Breast epithelium (tissue), 4 donors: Measurements from ENCODE around the gene MPP1. TPM values are rescaled to one million over a fixed set of nuclear protein-coding genes. Genes with fewer than 3 reads are reported as not detected.
"Not testable (repeated sequence)": the region's sequence is repeated elsewhere in the genome, so short reads cannot be mapped to it uniquely, and the experiment has no call there.

Experiments used
- DNase-seq, 2 donors: peaks; one replicate each; pipeline ENCODE4 v3.0.0-alpha.2; 2019; ENCODE audit warnings: low spot score in 2 of 2
- H3K27ac ChIP-seq, 2 donors: fragments of 200-600 bp; sonication (generic) in 1 of 2; one replicate each; pipeline ENCODE4 v1.5.1; 2016 to 2019; ENCODE audit warnings: mild to moderate bottlenecking in 1 of 2
- H3K27me3 ChIP-seq, 2 donors: fragments of 200-600 bp; sonication (generic) in 1 of 2; one replicate each; pipeline versions ENCODE4 v1.5.1 to v1.6.0; 2017 to 2019; ENCODE audit warnings: control low read depth in 1 of 2, mild to moderate bottlenecking in 1 of 2
- H3K36me3 ChIP-seq: fragments of 200-600 bp; one replicate; pipeline ENCODE4 v1.5.1; 2019
- H3K4me1 ChIP-seq, 2 donors: fragments of 200-600 bp; sonication (generic); one replicate each; pipeline ENCODE4 v1.5.1; 2016 to 2019; ENCODE audit warnings: control low read depth in 1 of 2
- H3K4me3 ChIP-seq, 3 donors: fragments of 200-600 bp; sonication (generic); 1 replicate in 2 of 3; 2 replicates in 1 of 3; pipeline ENCODE4 v1.5.1; 2016 to 2019; ENCODE audit warnings: mild to moderate bottlenecking in 3 of 3, moderate library complexity in 2 of 3
- H3K9me3 ChIP-seq, 2 donors: fragments of 200-600 bp; sonication (generic) in 1 of 2; one replicate each; pipeline ENCODE4 v1.5.1; 2016 to 2019; ENCODE audit warnings: control low read depth in 1 of 2
- CTCF ChIP-seq, 3 donors: fragments of 450-650 bp; IDR thresholded peaks; one replicate each; pipeline ENCODE4 v1.5.1; 2016 to 2017; ENCODE audit warnings: antibody characterized with exemption in 3 of 3, mild to moderate bottlenecking in 3 of 3, moderate library complexity in 3 of 3
- POLR2A ChIP-seq: fragments of 450-650 bp; IDR thresholded peaks from one replicate; pipeline ENCODE4 v1.6.1; 2016; ENCODE audit warnings: antibody characterized with exemption, mild to moderate bottlenecking, moderate library complexity
- POLR2AphosphoS5 ChIP-seq, 3 donors: sonication (generic); formaldehyde crosslinking; IDR thresholded peaks; one replicate each; pipeline ENCODE4 v1.6.1; 2017; ENCODE audit warnings: antibody characterized with exemption in 3 of 3
- intact Hi-C: fragments of 100-400 bp; cut with DNase I; formaldehyde crosslinking; loops from one replicate; pipeline ENCODE4 v1.15.1; 2023; ENCODE audit warnings: low total_unique reads
- total RNA-seq, 3 donors: library from RNA; depleted of rRNA; stranded (reverse); fragments of >200 nt; gene quantifications; one replicate each; pipeline ENCODE4 v1.1.0, GENCODE V29; 2016

The MPP1 gene
- total RNA-seq, 3 donors from 2014 or later, result 19.3 to 55.4 (median 24.3) TPM

GRCh38 chrX:154833746-154834274 is 28.5 kb upstream of the MPP1 start:
- H3K27ac ChIP-seq, result no peak overlapping the region

GRCh38 chrX:154829926-154830442 is 24.7 kb upstream of the MPP1 start:
- peaks cover 0 to 5% of the 10 kb centered on the region in 2 donors for H3K9me3 ChIP-seq
- H3K27ac ChIP-seq, result no peak overlapping the region
- no peak overlapping the region for H3K4me3 ChIP-seq
- no peaks in the 10 kb centered on the region for H3K36me3 ChIP-seq
- TF ChIP-seq POLR2A (no peak), POLR2AphosphoS5 (IDR thresholded peaks at IDR 0.05) (no peak), CTCF (IDR thresholded peaks at IDR 0.05) (no peak)
- no peaks in the 10 kb centered on the region for H3K4me1 ChIP-seq
- intact Hi-C loops, result no loop called here
- DNase-seq, result no peak
- peaks cover 0 to 6% of the 10 kb centered on the region in 2 donors for H3K27me3 ChIP-seq

More at GRCh38 chrX:154833746-154834274, 28.5 kb upstream of the MPP1 start:
- Histone ChIP-seq H3K9me3 (no peaks in the 10 kb centered on the region), H3K4me3 (no peak overlapping the region), H3K27me3 (peaks cover 0 to 6% of the 10 kb centered on the region in 2 donors), H3K4me1 (no peaks in the 10 kb centered on the region), H3K36me3 (no peaks in the 10 kb centered on the region)
- intact Hi-C loops, result no loop called here
- DNase-seq, result no peak
- no peak for TF ChIP-seq POLR2AphosphoS5 (IDR thresholded peaks at IDR 0.05)
- TF ChIP-seq POLR2A, result no peak
- TF ChIP-seq CTCF (IDR thresholded peaks at IDR 0.05), result no peak

- Histone ChIP-seq H3K27me3 (peaks cover 0 to 6% of the 10 kb centered on the region in 2 donors), H3K4me1 (no peaks in the 10 kb centered on the region), H3K4me3 (no peak overlapping the region), H3K27ac (no peak overlapping the region), H3K36me3 (no peaks in the 10 kb centered on the region), H3K9me3 (peaks cover 0 to 5% of the 10 kb centered on the region in 2 donors)
- TF ChIP-seq CTCF (IDR thresholded peaks at IDR 0.05) (no peak), POLR2AphosphoS5 (IDR thresholded peaks at IDR 0.05) (no peak), POLR2A (no peak)
- intact Hi-C loops, result no loop called here
- DNase-seq, result no peak
Observed at GRCh38 chrX:154829134-154829533, 23.8 kb upstream of the MPP1 start.

- TF ChIP-seq POLR2AphosphoS5 (IDR thresholded peaks at IDR 0.05), result no peak
- H3K4me1 ChIP-seq, result no peaks in the 10 kb centered on the region
Observed at GRCh38 chrX:154828016-154828408, 22.7 kb upstream of the MPP1 start.

GRCh38 chrX:154827194-154828015 is 22.1 kb upstream of the MPP1 start:
- intact Hi-C loops, result no loop called here
- Histone ChIP-seq H3K9me3 (peaks cover 0 to 5% of the 10 kb centered on the region in 2 donors), H3K27ac (no peak overlapping the region), H3K27me3 (peaks cover 0 to 6% of the 10 kb centered on the region in 2 donors), H3K36me3 (no peaks in the 10 kb centered on the region), H3K4me1 (no peaks in the 10 kb centered on the region), H3K4me3 (no peak overlapping the region)
- TF ChIP-seq POLR2A (no peak), CTCF (IDR thresholded peaks at IDR 0.05) (no peak), POLR2AphosphoS5 (IDR thresholded peaks at IDR 0.05) (no peak)
- DNase-seq, result no peak

More at GRCh38 chrX:154828016-154828408, 22.7 kb upstream of the MPP1 start:
- Histone ChIP-seq H3K27me3 (peaks cover 0 to 6% of the 10 kb centered on the region in 2 donors), H3K4me3 (no peak overlapping the region), H3K36me3 (no peaks in the 10 kb centered on the region), H3K27ac (no peak overlapping the region), H3K9me3 (peaks cover 0 to 5% of the 10 kb centered on the region in 2 donors)
- DNase-seq, result no peak
- intact Hi-C loops, result no loop called here

- DNase-seq, H3K9me3 ChIP-seq, H3K4me1 ChIP-seq, H3K4me3 ChIP-seq, intact Hi-C loops, H3K36me3 ChIP-seq, H3K27ac ChIP-seq, H3K27me3 ChIP-seq: not testable (repeated sequence)
Observed at GRCh38 chrX:154825586-154825985, 20.3 kb upstream of the MPP1 start.
